ENCODE data around the gene ZBTB20. TPM values are rescaled to one million over a fixed set of nuclear protein-coding genes. Genes with fewer than 3 reads are reported as not detected.

ZBTB20 gene
- total RNA-seq, 1 experiment from 2014 or later, result 0.62 TPM

- no peak overlapping the region for H3K4me3 ChIP-seq (ENCODE audit: insufficient read depth, low read depth, low read length)
- no peaks in the 10 kb centered on the region for H3K36me3 ChIP-seq (replicated peaks; ENCODE audit: control insufficient read depth, insufficient read depth, low read length)
- no peaks in the 10 kb centered on the region for H3K27me3 ChIP-seq (ENCODE audit: control insufficient read depth, insufficient read depth, low read length)
- DNase-seq, result no peak
Observed at GRCh38 chr3:114974387-114974786, 172.7 kb downstream of the ZBTB20 start.

DNA sequence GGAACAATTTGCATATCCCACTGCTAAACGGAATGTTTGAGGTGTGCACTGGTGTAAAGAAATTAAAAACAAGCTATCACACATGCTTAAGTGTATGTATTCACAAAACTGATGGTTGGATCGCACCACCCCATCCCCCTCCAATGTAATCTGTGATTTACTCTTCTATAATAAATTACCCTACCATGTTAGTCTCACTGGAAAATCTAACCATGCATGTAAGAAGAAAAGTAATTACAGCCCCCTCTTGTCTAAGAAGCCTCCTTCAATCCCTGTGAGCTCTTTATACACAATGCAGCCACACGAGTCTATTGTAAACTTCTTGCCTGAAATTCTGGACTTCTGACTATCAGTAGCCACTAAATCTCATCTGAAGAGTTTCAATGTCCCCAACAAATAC is 173.6 kb downstream of the ZBTB20 start:
- Histone ChIP-seq H3K36me3 (replicated peaks; ENCODE audit: control insufficient read depth, insufficient read depth, low read length) (no peaks in the 10 kb centered on the region), H3K4me3 (ENCODE audit: insufficient read depth, low read depth, low read length) (no peak overlapping the region), H3K27me3 (ENCODE audit: control insufficient read depth, insufficient read depth, low read length) (no peaks in the 10 kb centered on the region)
- DNase-seq, result no peak

DNA sequence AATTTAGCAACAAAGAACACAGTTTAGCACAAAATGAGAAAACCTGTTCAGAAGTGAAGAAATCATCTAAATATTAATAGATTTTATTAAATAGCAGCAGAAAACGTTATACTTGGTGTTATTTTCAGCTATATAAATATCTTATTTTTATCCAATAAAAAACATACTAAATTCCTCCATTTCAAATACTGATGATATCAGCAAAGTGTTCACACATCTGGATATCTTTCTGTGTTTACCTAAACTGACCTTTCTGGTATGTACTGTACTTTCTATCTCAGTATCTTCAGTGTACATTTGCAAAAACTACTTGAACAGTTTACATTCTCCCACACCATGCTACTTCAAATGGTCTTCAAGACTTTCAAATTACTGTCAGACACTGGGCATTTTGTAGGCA is 179.9 kb downstream of the ZBTB20 start:
- H3K4me3 ChIP-seq (ENCODE audit: insufficient read depth, low read depth, low read length), result no peak overlapping the region
- H3K27me3 ChIP-seq (ENCODE audit: control insufficient read depth, insufficient read depth, low read length), result no peaks in the 10 kb centered on the region
- DNase-seq, result no peak
- H3K36me3 ChIP-seq (replicated peaks; ENCODE audit: control insufficient read depth, insufficient read depth, low read length), result no peaks in the 10 kb centered on the region

DNA sequence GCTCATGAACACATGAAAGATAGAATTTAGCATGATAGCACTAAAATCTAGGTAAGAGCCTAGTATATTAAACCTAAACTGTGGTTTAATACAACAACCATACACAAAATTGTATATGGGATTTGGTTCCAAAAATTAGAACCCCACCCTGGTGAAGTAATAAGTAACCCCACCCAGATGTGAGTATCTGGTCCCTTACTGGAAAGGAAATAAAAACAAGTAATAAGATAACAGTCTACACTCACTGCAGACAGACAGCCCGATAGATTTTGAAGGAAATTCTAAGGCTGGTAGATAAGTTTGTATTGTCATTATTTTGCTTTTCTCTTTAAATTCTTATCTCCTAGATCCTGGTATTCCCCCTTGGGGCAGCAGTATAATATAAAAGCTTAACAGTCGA is 184.9 kb downstream of the ZBTB20 start:
- Histone ChIP-seq H3K4me3 (ENCODE audit: insufficient read depth, low read depth, low read length) (no peak overlapping the region), H3K27me3 (ENCODE audit: control insufficient read depth, insufficient read depth, low read length) (no peaks in the 10 kb centered on the region)

DNA sequence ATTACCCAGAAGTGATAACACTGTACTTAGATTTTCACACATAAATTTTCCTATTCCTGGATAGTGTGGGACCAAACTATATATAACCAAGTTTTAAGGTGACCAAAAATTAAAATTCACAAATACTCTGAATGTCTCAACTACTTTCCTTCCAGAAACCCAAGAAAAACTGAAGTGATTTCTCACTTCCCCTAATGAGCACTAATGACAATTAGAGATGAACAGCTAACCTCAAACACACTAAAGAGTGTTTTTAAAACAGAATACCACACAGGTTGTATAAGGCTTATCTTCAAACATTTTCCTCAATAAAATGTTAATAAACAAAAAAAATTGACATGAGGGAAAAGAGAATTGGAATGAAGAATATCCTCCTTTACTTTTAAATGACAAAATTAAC is 188.2 kb downstream of the ZBTB20 start:
- Histone ChIP-seq H3K4me3 (ENCODE audit: insufficient read depth, low read depth, low read length) (no peak overlapping the region), H3K27me3 (ENCODE audit: control insufficient read depth, insufficient read depth, low read length) (no peaks in the 10 kb centered on the region), H3K36me3 (replicated peaks; ENCODE audit: control insufficient read depth, insufficient read depth, low read length) (no peaks in the 10 kb centered on the region)
- no peak for DNase-seq

More for the DNA sequence above, 184.9 kb downstream of the ZBTB20 start:
- H3K36me3 ChIP-seq (replicated peaks; ENCODE audit: control insufficient read depth, insufficient read depth, low read length), result no peaks in the 10 kb centered on the region
- DNase-seq, result no peak

DNA sequence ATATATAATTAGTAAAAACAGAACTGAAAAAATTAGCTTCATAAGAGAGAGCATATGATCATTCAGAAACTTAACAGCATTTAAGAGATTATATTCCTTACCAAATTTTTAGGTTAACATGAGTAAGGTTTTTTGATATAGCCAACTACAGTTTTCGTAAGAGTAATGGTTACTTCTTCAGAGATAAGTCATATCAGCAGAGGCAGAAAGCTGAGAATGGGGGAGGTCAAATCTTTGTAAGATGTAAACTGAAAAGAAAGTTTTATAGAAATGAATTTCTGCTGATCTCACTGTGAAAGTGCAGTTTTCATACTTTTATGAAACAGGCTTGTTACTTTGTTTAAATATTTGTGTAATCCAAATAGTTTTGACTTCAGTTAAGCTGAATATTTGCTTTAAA is 193.3 kb downstream of the ZBTB20 start:
- DNase-seq, result no peak
- H3K4me3 ChIP-seq (ENCODE audit: insufficient read depth, low read depth, low read length), result no peak overlapping the region
- H3K27me3 ChIP-seq (ENCODE audit: control insufficient read depth, insufficient read depth, low read length), result no peaks in the 10 kb centered on the region
- no peaks in the 10 kb centered on the region for H3K36me3 ChIP-seq (replicated peaks; ENCODE audit: control insufficient read depth, insufficient read depth, low read length)

- Histone ChIP-seq H3K36me3 (replicated peaks; ENCODE audit: control insufficient read depth, insufficient read depth, low read length) (no peaks in the 10 kb centered on the region), H3K4me3 (ENCODE audit: insufficient read depth, low read depth, low read length) (no peak overlapping the region), H3K27me3 (ENCODE audit: control insufficient read depth, insufficient read depth, low read length) (no peaks in the 10 kb centered on the region)
- DNase-seq, result no peak
Observed at GRCh38 chr3:114953215-114953799, 193.8 kb downstream of the ZBTB20 start.

DNA sequence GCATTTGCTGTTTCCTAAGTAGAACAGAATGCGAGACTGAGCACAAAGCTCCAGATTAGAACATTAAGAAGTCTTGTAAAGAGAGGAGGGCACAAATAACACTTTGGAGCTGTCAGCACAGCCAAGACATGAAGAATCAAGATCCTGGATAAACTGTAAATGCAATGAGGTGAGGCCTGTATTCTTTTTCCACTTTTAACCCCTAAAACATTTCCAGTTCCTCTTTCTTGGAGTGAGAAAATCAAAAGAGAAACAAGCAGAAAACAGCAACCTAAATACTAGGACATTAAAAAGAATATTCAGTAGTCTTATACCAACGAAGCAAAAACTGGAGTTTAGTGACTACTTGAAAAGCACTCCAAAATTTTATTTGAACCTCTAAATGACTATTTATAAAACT is 204.3 kb downstream of the ZBTB20 start:
- Histone ChIP-seq H3K4me3 (ENCODE audit: insufficient read depth, low read depth, low read length) (no peak overlapping the region), H3K27me3 (ENCODE audit: control insufficient read depth, insufficient read depth, low read length) (no peaks in the 10 kb centered on the region), H3K36me3 (replicated peaks; ENCODE audit: control insufficient read depth, insufficient read depth, low read length) (no peaks in the 10 kb centered on the region)
- no peak for DNase-seq

DNA sequence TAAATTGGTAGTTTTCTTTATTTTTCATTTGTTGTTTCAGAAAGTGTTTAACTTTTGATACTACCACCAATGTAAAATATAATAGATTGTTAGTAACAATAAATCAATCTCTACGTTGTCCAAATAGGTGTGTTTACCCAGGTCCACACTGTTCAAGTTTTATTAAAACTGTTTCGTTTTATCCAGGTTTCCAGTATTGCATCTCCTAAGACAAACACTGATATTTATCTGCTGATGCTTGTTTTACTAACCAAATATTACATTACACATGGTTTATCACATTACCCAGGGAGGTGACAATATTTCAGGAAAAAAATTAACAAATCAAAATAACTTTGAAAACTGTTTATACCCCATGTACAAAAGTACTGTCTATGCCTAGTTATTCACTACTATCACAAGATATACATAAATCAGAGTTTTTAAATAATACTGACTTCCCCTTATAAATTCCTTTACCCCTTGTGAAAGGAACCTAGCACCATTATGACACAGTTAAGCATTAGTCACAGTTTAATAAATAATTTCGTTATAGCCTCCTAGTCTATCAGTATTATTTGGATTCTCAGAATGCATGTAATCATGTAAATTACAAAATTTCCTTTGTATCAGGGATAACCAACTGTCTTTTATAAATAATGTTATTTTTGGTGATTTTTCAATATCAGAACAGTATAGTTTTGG is 205.3 kb downstream of the ZBTB20 start:
- no peaks in the 10 kb centered on the region for H3K27me3 ChIP-seq (ENCODE audit: control insufficient read depth, insufficient read depth, low read length)
- H3K36me3 ChIP-seq (replicated peaks; ENCODE audit: control insufficient read depth, insufficient read depth, low read length), result no peaks in the 10 kb centered on the region
- no peak for DNase-seq
- no peak overlapping the region for H3K4me3 ChIP-seq (ENCODE audit: insufficient read depth, low read depth, low read length)

DNA sequence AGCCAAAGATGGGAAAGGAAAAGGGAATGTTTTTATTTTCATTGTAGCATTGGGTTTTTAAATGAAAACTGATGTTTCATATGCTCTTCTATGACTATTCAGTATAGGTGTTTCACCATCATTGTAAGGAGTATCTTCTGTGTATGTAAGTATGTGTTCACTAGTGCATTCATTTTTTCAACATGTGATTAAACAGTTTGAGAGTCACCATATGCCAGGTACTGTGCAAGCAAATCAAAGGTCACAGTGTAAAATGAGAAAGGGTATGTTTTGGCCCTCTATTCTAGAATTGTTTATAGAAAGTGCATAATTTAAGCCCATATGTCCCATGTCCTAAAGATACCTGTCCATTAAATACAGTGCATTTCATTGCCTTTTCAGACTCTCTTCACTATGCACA is 207.2 kb downstream of the ZBTB20 start:
- Histone ChIP-seq H3K27me3 (ENCODE audit: control insufficient read depth, insufficient read depth, low read length) (no peaks in the 10 kb centered on the region), H3K36me3 (replicated peaks; ENCODE audit: control insufficient read depth, insufficient read depth, low read length) (no peaks in the 10 kb centered on the region), H3K4me3 (ENCODE audit: insufficient read depth, low read depth, low read length) (no peak overlapping the region)
- DNase-seq, result no peak

DNA sequence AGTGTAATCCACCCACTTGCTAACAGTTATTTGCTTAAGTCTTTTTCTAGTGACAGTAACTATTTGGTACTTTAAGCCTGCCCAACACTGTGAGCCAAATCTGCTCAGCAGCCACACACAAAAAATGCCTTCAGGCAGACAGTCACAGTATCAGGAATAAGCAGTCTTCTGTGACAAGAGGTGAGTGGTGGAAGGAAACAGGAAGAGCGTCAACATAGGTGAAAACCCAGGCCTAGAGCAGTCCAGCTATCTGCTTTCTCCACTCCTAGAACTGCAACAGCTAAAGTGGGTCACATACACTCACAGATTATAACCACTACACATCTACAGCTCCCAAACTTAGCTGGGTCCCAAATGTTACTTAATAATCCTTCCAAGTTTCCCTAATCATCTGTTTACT is 213.7 kb downstream of the ZBTB20 start:
- no peak for DNase-seq
- Histone ChIP-seq H3K4me3 (ENCODE audit: insufficient read depth, low read depth, low read length) (no peak overlapping the region), H3K27me3 (ENCODE audit: control insufficient read depth, insufficient read depth, low read length) (no peaks in the 10 kb centered on the region), H3K36me3 (replicated peaks; ENCODE audit: control insufficient read depth, insufficient read depth, low read length) (no peaks in the 10 kb centered on the region)

GRCh38 chr3:114929971-114930732 is 216.9 kb downstream of the ZBTB20 start:
- Histone ChIP-seq H3K4me3 (ENCODE audit: insufficient read depth, low read depth, low read length) (no peak overlapping the region), H3K27me3 (ENCODE audit: control insufficient read depth, insufficient read depth, low read length) (no peaks in the 10 kb centered on the region), H3K36me3 (replicated peaks; ENCODE audit: control insufficient read depth, insufficient read depth, low read length) (no peaks in the 10 kb centered on the region)
- DNase-seq, result no peak

GRCh38 chr3:114928989-114929640 is 218.0 kb downstream of the ZBTB20 start:
- Histone ChIP-seq H3K4me3 (ENCODE audit: insufficient read depth, low read depth, low read length) (no peak overlapping the region), H3K36me3 (replicated peaks; ENCODE audit: control insufficient read depth, insufficient read depth, low read length) (no peaks in the 10 kb centered on the region), H3K27me3 (ENCODE audit: control insufficient read depth, insufficient read depth, low read length) (no peaks in the 10 kb centered on the region)
- DNase-seq, result no peak

- H3K4me3 ChIP-seq (ENCODE audit: insufficient read depth, low read depth, low read length), result no peak overlapping the region
Observed at GRCh38 chr3:114904633-114905032, 242.5 kb downstream of the ZBTB20 start.

GRCh38 chr3:114903213-114903612 is 243.9 kb downstream of the ZBTB20 start:
- Histone ChIP-seq H3K36me3 (replicated peaks; ENCODE audit: control insufficient read depth, insufficient read depth, low read length) (no peaks in the 10 kb centered on the region), H3K4me3 (ENCODE audit: insufficient read depth, low read depth, low read length) (no peak overlapping the region), H3K27me3 (ENCODE audit: control insufficient read depth, insufficient read depth, low read length) (peaks cover 10% of the 10 kb centered on the region)
- no peak for DNase-seq

More at GRCh38 chr3:114904633-114905032, 242.5 kb downstream of the ZBTB20 start:
- peaks cover 10% of the 10 kb centered on the region for H3K27me3 ChIP-seq (ENCODE audit: control insufficient read depth, insufficient read depth, low read length)
- no peak for DNase-seq
- no peaks in the 10 kb centered on the region for H3K36me3 ChIP-seq (replicated peaks; ENCODE audit: control insufficient read depth, insufficient read depth, low read length)
